Uterus (tissue), 4 donors: Measurements from ENCODE around the gene JAZF1. TPM values are rescaled to one million over a fixed set of nuclear protein-coding genes. Genes with fewer than 3 reads are reported as not detected.

ENCODE experiments used
- DNase-seq, 2 donors: peaks; one replicate each; pipeline ENCODE4 v3.0.0-alpha.2; 2019 to 2020
- H3K27ac ChIP-seq, 2 donors: fragments of 200-600 bp; sonication (generic); 1 replicate in 1 of 2; 2 replicates in 1 of 2; pipeline ENCODE4 v1.5.1; 2016 to 2018
- H3K27me3 ChIP-seq, 2 donors: fragments of 200-600 bp; sonication (generic); one replicate each; pipeline ENCODE4 v1.5.1; 2018 to 2019; ENCODE audit warnings: control low read depth in 1 of 2
- H3K36me3 ChIP-seq, 2 donors: fragments of 200-600 bp; sonication (generic); one replicate each; pipeline ENCODE4 v1.5.1; 2019; ENCODE audit warnings: control low read depth in 1 of 2
- H3K4me1 ChIP-seq, 2 donors: fragments of 200-600 bp; sonication (generic); one replicate each; pipeline ENCODE4 v1.5.1; 2018 to 2019; ENCODE audit warnings: control low read depth in 1 of 2
- H3K4me3 ChIP-seq, 2 donors: fragments of 200-600 bp; sonication (generic); 1 replicate in 1 of 2; 2 replicates in 1 of 2; pipeline ENCODE4 v1.5.1; 2018 to 2019; ENCODE audit warnings: mild to moderate bottlenecking in 1 of 2
- H3K9me3 ChIP-seq, 2 donors: fragments of 200-600 bp; sonication (generic); one replicate each; pipeline ENCODE4 v1.5.1; 2019; ENCODE audit warnings: control low read depth in 1 of 2
- POLR2A ChIP-seq, 2 donors: fragments of 450-650 bp; IDR thresholded peaks; one replicate each; pipeline ENCODE4 v1.6.1; 2016; ENCODE audit warnings: antibody characterized with exemption in 2 of 2, mild to moderate bottlenecking in 1 of 2, moderate library complexity in 1 of 2
- intact Hi-C: fragments of 100-400 bp; cut with DNase I; formaldehyde crosslinking; loops from one replicate; pipeline ENCODE4 v1.15.1; 2023; ENCODE audit warnings: low total_unique reads
- total RNA-seq, 4 donors: library from RNA; depleted of rRNA in 3 of 4; stranded (reverse); fragments of >200 nt in 3 of 4; gene quantifications; one replicate each; pipeline versions ENCODE4 v1.1.0 to v1.2.4, GENCODE V29; 2014 to 2023
- TF ChIP-seq, protein P1 (sequence below), 4 experiments: fragments of 200-600 bp in 2 of 4; fragments of 450-650 bp in 2 of 4; sonication (generic) in 2 of 4; IDR thresholded peaks; one replicate each; pipeline ENCODE4 v1.5.1; 2016 to 2019; ENCODE audit warnings: antibody characterized with exemption in 4 of 4, mild to moderate bottlenecking in 2 of 4, moderate library complexity in 1 of 4
- donor health status: DM: yes; HTN: yes; CAD: no.

The JAZF1 gene
- total RNA-seq, 4 donors from 2014 or later = 27.6 to 58.5 (median 34.4) TPM

DNA sequence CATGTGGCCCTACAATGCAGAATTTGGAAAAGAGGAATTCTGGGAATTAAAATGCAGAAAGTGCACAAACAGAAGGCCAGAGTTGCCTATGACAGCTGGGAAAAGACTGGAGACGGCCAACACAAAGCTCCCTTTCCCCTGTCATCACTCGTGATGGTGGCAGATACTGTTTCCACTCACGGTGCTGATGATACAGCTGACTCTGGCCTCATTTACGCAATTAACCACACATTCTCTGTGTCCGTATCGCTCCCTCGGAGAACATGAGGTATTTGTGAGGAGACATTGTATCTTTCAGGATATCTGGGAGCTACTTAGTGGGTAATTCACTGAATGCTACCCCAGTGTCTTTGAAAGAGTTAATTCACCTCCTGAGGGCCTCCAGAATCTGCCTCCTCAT is 267.8 kb downstream of the JAZF1 start:
- Histone ChIP-seq H3K4me3 (no peak overlapping the region), H3K36me3 (no peaks in the 10 kb centered on the region), H3K4me1 (no peaks in the 10 kb centered on the region), H3K27me3 (no peaks in the 10 kb centered on the region), H3K27ac (no peak overlapping the region), H3K9me3 (no peaks in the 10 kb centered on the region)
- no peak for TF ChIP-seq POLR2A (IDR thresholded peaks at IDR 0.05)
- TF ChIP-seq, protein P1, sequence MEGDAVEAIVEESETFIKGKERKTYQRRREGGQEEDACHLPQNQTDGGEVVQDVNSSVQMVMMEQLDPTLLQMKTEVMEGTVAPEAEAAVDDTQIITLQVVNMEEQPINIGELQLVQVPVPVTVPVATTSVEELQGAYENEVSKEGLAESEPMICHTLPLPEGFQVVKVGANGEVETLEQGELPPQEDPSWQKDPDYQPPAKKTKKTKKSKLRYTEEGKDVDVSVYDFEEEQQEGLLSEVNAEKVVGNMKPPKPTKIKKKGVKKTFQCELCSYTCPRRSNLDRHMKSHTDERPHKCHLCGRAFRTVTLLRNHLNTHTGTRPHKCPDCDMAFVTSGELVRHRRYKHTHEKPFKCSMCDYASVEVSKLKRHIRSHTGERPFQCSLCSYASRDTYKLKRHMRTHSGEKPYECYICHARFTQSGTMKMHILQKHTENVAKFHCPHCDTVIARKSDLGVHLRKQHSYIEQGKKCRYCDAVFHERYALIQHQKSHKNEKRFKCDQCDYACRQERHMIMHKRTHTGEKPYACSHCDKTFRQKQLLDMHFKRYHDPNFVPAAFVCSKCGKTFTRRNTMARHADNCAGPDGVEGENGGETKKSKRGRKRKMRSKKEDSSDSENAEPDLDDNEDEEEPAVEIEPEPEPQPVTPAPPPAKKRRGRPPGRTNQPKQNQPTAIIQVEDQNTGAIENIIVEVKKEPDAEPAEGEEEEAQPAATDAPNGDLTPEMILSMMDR (IDR thresholded peaks at IDR 0.05) = no peak
- intact Hi-C loops = no loop called here
- DNase-seq = no peak

DNA sequence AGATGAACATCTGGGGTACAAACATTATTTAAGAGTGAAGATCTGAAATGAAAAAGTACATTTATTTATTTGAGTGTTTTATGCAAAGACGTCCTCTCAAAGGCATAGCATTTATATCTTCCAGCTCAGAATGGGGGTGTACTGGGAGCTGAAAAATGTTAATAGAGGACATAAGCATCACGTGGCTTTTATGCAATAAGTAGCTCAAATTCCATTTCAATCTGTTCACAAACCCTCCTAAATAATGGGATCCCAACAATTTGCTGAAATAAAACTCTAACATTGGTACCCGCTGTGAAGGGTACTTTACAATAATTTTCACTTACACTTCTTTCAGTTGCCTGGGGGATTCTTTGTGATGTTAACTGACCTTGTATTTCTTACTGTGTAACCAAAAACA is 268.7 kb downstream of the JAZF1 start:
- Histone ChIP-seq H3K27ac (no peak overlapping the region), H3K36me3 (no peaks in the 10 kb centered on the region), H3K27me3 (no peaks in the 10 kb centered on the region), H3K4me3 (no peak overlapping the region), H3K9me3 (no peaks in the 10 kb centered on the region), H3K4me1 (no peaks in the 10 kb centered on the region)
- no peak for DNase-seq
- intact Hi-C loops = no loop called here
- TF ChIP-seq POLR2A (IDR thresholded peaks at IDR 0.05) = no peak
- TF ChIP-seq, protein P1 (IDR thresholded peaks at IDR 0.05) = no peak

DNA sequence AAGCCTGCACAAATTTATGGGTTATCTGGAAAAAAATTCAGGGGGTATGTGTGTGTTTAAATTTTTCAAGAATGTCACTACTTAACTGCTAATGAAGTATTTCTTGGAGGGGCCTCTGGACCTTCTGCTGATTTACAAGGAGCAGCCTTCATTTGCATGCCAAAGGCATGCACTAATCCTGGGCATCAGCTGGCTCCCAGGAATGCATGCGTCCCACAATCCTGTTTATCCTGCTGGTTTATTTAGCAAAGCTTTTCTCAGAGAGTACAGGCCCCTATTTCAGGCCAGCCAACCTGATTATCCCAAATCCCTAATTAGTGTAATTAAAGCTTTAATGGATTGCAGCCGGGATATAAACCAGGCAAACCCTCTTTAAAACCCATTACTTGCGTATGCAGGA is 270.3 kb downstream of the JAZF1 start:
- intact Hi-C loops = no loop called here
- TF ChIP-seq POLR2A (IDR thresholded peaks at IDR 0.05) = no peak
- TF ChIP-seq, protein P1 (IDR thresholded peaks at IDR 0.05) = no peak
- no peak overlapping the region for H3K4me3 ChIP-seq
- H3K36me3 ChIP-seq = no peaks in the 10 kb centered on the region
- no peaks in the 10 kb centered on the region for H3K4me1 ChIP-seq
- H3K9me3 ChIP-seq = no peaks in the 10 kb centered on the region
- DNase-seq = no peak
- H3K27me3 ChIP-seq = no peaks in the 10 kb centered on the region
- no peak overlapping the region for H3K27ac ChIP-seq

DNA sequence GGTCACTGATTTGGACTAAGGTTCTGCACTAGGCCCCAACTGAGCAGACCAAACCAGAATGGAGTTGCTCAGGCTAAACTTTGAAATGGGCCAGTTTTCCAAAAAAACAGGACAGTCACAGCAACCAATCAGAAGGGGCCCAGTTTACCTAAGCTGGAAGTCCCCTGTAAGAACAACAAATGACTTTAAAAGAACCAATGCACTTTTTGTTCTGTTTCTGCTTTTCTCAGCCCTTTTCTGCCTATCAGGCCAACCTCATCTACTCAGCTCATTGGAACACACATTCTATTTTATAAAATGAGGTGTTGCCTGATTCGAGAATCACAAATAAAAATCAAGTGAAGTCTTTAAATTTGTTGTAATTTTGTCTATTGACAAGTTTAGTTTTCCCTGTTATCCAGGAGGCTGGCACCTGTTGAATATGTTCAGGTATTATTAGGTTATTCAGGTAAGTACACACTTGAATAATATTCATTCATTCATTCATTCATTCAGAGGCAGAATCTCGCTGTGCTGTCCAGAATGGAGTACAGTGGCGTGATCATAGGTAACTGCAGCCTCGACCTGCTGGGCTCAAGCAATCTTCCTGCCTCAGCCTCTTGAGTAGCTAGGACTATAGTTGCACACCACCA is 271.9 kb downstream of the JAZF1 start:
- intact Hi-C loops = no loop called here
- no peaks in the 10 kb centered on the region for H3K36me3 ChIP-seq
- H3K4me1 ChIP-seq = no peaks in the 10 kb centered on the region
- TF ChIP-seq POLR2A (IDR thresholded peaks at IDR 0.05) = no peak
- TF ChIP-seq, protein P1 (IDR thresholded peaks at IDR 0.05) = no peak
- H3K27me3 ChIP-seq = no peaks in the 10 kb centered on the region
- no peak overlapping the region for H3K4me3 ChIP-seq
- no peak for DNase-seq
- H3K27ac ChIP-seq = no peak overlapping the region
- H3K9me3 ChIP-seq = no peaks in the 10 kb centered on the region

DNA sequence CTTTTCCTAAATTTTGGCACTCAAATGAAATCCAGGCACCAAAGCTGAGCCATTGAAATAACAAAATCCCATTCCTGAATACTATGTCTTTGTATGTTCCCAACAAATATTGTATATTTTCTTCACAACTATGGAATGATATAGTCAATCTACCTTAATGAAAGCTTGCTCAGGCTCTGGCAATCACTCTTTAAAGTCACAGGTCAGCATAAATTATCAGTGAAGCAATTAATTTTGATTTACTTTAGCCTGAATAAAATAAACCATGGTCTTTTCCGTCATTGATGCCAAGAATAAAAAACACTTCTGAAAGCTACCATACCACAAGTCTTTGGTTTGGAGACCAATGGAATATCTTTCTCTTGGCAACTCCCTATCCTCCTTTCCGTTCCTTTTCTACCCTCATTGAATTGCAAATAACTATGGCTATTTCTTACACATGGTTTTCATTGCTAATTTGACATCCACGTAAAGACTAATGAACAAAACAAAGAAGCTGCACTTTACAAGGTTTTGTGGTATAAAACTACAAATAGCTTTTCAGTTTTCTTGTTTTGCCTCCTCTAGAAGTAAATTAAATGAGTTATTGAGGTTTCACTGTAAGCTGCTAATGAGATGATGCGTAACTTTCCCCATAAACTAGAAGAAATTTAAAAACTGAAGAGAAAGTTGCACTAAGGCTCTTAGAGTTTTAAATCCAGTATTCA is 274.1 kb downstream of the JAZF1 start:
- DNase-seq = no peak
- H3K36me3 ChIP-seq = no peaks in the 10 kb centered on the region
- H3K27me3 ChIP-seq = no peaks in the 10 kb centered on the region
- no peaks in the 10 kb centered on the region for H3K4me1 ChIP-seq
- intact Hi-C loops = no loop called here
- TF ChIP-seq POLR2A (IDR thresholded peaks at IDR 0.05) = no peak
- TF ChIP-seq, protein P1 (IDR thresholded peaks at IDR 0.05) = no peak
- H3K4me3 ChIP-seq = no peak overlapping the region
- H3K9me3 ChIP-seq = no peaks in the 10 kb centered on the region
- no peak overlapping the region for H3K27ac ChIP-seq
